GM19468 (cell line): ENCODE results near the gene MARCOL.
"Not testable (repeated sequence)": the region's sequence is repeated elsewhere in the genome, so short reads cannot be mapped to it uniquely, and the experiment has no call there.

ENCODE experiments used
- ATAC-seq: cut with Tn5 transposase; IDR thresholded peaks from one replicate; pipeline ENCODE4 v1.9.1; 2021; ENCODE audit warnings: mild to moderate bottlenecking, moderate library complexity, moderate number of reproducible peaks; ENCODE audit not compliant: unreplicated experiment; ENCODE audit errors: extremely low read depth

Gene MARCOL

DNA sequence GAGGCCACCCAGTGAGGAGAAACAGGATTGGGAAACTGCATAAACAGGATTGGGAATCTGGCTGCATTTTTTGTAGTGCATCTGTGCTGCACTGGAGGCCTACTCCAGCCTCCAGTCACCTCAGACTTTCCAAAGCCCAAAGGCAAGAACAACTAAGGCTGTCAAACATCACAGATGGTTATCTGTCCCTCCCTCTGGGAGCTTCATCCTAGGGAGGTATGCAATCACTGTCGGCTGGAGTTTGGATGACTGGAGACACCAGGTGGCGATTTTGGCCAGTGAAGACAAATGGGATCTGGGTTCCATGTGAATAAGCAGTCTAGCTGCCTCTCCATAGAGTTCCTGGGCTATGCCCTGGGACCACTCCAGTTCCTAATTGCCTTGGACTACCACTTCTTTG is 21.0 kb downstream of the MARCOL start:
- ATAC-seq, result no peak

DNA sequence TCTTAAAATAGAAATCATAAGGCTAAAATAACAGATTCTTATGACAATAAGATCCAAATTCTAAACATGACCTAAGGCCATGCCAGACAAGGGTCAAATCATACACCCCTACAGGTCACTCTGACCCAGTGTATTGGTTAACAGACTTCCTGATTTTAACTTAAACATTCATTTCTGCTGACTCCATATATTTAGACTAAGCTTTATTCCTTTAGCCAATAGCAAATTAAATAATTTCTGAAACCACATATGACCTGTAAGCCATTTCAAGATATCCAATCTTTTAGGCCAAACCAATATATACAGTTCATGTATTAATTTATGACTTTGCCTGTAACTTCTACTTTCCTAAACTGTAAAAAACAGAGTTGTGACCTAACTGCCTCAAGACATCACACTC is 22.9 kb downstream of the MARCOL start:
- no peak for ATAC-seq

GRCh38 chr5:148267962-148268361 is 29.6 kb downstream of the MARCOL start:
- ATAC-seq, result no peak

DNA sequence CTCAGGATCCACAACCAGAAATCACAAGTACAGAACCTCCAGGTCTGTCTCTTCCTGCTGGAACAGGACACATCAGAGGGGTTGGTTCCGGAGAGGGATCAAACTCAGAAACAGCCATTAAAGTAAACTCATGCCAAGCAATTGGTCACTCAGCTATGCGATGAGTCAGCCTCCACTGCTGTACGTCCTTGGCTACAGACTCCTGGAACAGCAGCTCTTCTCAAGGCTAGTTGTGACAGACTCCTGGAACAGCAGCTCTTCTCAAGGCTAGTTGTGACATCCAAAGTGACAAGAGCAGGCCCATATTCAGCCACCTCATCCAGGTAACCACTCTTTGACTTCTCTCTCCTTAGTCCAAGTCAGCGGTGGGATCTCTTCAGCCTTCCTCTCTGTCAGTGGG is 30.2 kb downstream of the MARCOL start, which contains the start of gene SPINK13:
Gene SPINK13 (plus strand): TSS at position 229 of the 400 bp plus-strand sequence. CDS start 1,279 bp downstream, outside the sequence.
- ATAC-seq, result no peak

GRCh38 chr5:148275129-148275528 is 36.8 kb downstream of the MARCOL start:
- ATAC-seq, result not testable (repeated sequence)

- ATAC-seq, result not testable (repeated sequence)
These were observed 42.6 kb downstream of the MARCOL start for GRCh38 chr5:148280893-148281292.

- not testable (repeated sequence) for ATAC-seq
These were observed 43.0 kb downstream of the MARCOL start for GRCh38 chr5:148281336-148281735.

DNA sequence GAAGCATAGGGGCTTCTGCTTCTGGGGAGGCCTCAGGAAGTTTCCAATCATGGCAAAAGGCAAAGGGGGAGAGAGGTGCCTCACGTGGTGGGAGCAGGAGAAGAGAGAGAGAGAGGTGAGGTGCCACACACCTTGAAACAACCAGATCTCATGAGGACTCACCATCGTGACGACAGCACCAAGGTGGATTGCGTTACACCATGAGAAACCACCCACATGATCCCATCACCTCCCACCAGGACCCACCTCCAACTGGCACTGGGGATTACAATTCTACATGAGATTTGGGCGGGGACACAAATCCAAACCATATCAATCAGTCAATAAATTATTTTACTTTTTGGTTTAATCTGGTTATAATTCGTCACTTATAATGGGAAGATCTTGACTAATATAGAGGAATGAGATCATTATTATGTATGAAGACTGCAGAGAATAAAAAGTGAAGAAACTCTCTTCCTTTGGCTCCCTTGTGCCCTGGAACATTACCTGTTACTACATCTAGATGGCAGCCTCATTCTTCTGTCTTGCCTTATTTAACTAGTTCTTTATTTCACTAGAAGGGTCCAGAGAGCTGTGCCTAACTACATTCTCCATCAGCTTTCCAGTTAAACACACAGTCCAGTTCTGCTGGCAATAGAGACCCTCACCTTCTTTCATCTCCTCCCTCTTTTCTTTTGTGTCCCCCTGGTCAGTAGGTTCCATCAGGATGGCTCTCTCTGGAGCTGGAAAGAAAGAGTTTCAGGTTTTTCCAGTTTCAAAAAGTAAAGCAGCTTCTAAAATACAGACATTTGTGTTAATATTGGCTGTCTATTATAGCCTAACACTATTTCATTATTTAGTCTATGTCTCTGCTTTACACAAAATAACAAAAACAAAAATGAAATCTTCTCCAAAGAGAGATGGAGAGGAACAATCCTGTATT is 52.2 kb downstream of the MARCOL start:
- no peak for ATAC-seq
